GM06990 (cell line): ENCODE data around the gene HDAC10.

Experiments used
- DNase-seq: peaks from one replicate; pipeline ENCODE4 v3.0.0-alpha.2; 2011; ENCODE audit not compliant: insufficient read length; ENCODE audit errors: extremely low read depth
- H3K27me3 ChIP-seq: replicated peaks from 2 replicates; pipeline ENCODE4 v1.6.0; 2011; ENCODE audit warnings: low read length; ENCODE audit not compliant: control insufficient read depth, insufficient read depth
- H3K36me3 ChIP-seq: 2 replicates; pipeline ENCODE4 v1.5.1; 2011; ENCODE audit warnings: low read length; ENCODE audit not compliant: control insufficient read depth, insufficient read depth
- H3K4me3 ChIP-seq: replicated peaks from 2 replicates; pipeline ENCODE4 v1.5.1; 2011; ENCODE audit warnings: low read depth, mild to moderate bottlenecking, control low read depth, low read length
- TF ChIP-seq, protein P1 (sequence below): IDR thresholded peaks from 2 replicates; pipeline ENCODE4 v1.5.1; 2011; ENCODE audit warnings: low read length, control low read depth, mild to moderate bottlenecking, inconsistent platforms; ENCODE audit not compliant: insufficient read depth, poor library complexity, severe bottlenecking

HDAC10 gene

DNA sequence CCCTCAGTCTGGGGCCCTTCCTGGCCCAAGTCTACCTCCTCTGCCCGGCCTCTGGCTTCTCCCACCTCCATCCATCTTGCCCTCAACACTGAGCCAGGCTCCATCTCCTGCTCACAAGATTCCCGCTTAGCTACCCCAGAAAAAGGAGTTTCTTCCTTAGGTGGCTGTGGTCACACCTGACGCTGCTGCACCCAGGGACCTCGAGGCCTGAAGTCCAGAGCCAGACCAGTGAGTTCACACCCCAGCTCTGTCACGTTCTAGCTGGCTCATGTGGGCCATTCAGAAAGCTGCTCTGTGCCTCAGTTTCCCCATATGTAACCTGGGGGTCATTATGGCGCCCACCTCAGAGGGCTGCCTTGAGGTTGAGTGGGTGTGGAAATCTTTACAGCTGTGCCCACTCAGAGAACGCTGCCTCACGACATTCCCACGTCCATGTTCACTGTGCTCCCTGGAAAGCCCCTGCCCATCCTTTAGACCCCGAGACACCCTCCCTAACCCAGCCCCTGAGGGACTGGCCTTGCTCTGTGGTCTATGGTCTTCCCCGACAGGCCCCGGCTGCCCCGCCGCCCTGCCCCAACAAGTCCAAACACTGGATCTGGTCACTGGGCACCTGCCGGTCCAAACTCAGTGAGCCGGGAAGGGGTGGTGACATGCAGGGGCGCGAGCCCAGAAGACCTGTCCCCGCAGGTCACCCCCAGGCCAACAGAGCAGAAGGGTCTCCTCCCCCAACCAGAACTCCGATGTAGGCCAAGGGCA, 46.6 kb upstream of the HDAC10 start:
- Histone ChIP-seq H3K36me3 (peaks cover 5% of the 10 kb centered on the region), H3K4me3 (no peak overlapping the region), H3K27me3 (no peaks in the 10 kb centered on the region)
- no peak for DNase-seq
- TF ChIP-seq, protein P1, sequence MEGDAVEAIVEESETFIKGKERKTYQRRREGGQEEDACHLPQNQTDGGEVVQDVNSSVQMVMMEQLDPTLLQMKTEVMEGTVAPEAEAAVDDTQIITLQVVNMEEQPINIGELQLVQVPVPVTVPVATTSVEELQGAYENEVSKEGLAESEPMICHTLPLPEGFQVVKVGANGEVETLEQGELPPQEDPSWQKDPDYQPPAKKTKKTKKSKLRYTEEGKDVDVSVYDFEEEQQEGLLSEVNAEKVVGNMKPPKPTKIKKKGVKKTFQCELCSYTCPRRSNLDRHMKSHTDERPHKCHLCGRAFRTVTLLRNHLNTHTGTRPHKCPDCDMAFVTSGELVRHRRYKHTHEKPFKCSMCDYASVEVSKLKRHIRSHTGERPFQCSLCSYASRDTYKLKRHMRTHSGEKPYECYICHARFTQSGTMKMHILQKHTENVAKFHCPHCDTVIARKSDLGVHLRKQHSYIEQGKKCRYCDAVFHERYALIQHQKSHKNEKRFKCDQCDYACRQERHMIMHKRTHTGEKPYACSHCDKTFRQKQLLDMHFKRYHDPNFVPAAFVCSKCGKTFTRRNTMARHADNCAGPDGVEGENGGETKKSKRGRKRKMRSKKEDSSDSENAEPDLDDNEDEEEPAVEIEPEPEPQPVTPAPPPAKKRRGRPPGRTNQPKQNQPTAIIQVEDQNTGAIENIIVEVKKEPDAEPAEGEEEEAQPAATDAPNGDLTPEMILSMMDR, result no peak

DNA sequence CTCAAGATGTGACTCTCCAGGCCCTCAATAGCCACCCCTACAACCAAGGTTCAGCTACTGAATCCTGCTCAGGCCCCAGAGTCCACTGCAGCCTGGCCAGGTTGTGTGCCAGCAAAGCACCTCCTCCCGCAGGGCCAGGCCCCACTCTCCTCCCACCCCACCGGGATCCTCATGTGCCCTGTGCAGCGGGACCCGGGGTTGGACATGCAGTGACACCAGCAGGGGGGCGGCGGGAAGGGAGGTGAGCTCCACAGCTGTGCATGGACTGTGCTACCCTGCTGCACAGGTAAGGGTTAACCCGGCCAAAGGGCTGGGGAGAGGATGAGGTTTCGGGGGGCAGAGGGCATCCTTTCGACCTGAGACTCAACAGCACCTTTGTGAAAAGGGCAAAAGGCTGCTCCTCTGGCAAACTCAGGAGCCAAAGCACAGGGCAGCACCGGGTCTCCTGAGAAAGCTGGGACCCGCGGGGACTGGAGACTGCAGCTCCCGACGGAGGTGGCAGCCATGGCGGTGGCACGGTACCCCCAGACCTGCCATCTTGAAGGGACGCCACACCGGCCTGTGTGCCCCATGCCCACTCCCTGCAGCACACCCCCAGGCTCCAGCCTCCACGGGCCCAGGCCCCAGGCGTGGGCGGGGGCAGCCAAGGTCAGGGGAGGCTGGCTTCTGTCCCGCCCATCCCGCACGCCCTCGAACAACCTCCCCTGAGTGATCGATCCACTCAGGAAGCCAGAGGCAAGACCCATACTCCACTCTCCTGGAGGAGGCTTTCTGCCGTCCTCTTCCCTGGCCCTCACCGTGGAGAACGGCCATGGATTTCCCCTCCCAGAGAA, 45.8 kb upstream of the HDAC10 start:
- peaks cover 5% of the 10 kb centered on the region for H3K36me3 ChIP-seq
- TF ChIP-seq, protein P1, result no peak
- no peaks in the 10 kb centered on the region for H3K27me3 ChIP-seq
- DNase-seq, result no peak
- H3K4me3 ChIP-seq, result no peak overlapping the region

DNA sequence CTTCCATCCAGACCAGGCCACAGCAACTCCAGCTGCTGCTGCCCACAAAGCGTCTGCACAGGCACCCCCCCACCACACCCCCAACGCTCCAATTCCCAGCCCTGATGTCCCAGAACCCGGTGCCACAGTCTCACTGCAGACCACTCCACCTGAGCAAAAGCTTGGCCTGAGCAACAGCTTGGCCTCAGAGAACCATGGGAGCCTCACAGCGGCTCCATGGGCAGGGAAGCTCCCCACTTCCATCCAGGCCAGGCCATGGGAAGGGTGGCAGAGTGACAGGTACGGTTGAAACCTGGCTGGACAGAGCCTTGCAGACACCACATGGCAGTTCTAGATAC, 43.2 kb upstream of the HDAC10 start:
- Histone ChIP-seq H3K36me3 (peaks cover 19% of the 10 kb centered on the region), H3K4me3 (no peak overlapping the region), H3K27me3 (no peaks in the 10 kb centered on the region)
- no peak for DNase-seq
- TF ChIP-seq, protein P1, result no peak

DNA sequence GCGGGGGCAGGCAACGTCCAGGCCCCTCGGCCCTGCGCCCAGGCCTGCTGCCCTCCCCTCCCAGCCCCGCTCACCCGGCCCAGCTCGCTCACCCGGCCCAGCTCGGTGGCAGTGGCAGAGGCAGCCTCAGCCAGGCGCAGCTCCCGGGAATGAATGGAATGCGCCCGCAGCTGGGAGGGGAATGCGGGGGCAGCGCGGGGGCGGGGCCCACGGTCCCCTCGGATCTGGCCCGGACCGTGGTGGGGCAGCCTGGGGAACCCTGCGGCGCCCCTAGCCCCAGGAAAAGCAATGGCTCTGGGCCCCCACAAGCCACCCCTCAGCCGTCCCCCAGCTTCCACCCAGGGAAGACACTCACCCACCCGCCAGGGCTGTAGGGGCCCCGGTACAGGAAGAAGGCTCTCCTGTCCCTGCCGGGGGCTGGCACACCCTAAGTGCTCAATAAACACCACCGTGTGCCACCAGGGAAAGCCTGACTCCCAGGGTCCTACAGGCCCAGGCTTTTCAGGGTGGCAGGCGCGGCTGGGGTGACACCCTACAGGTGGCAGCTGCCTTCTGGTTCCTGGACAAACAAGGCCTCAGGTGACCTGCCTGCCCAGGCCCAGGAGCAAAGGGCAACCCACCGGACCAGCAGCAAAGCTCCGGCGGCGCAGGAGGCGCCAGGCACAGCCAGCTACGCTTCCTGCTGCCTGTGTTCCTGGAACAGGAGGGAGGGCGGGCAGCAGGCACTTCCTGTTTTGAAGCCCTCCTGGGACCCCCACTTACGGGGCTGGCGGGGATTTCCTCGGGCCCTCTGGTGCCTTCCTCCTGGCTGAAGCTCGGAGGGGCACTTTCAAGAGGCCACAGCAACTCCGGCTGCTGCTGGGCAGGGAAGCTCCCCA, 42.6 kb upstream of the HDAC10 start:
- no peak for DNase-seq
- Histone ChIP-seq H3K36me3 (peaks cover 24% of the 10 kb centered on the region), H3K27me3 (no peaks in the 10 kb centered on the region), H3K4me3 (no peak overlapping the region; the same call in 1 of the 2 replicates)
- TF ChIP-seq, protein P1, result no peak

DNA sequence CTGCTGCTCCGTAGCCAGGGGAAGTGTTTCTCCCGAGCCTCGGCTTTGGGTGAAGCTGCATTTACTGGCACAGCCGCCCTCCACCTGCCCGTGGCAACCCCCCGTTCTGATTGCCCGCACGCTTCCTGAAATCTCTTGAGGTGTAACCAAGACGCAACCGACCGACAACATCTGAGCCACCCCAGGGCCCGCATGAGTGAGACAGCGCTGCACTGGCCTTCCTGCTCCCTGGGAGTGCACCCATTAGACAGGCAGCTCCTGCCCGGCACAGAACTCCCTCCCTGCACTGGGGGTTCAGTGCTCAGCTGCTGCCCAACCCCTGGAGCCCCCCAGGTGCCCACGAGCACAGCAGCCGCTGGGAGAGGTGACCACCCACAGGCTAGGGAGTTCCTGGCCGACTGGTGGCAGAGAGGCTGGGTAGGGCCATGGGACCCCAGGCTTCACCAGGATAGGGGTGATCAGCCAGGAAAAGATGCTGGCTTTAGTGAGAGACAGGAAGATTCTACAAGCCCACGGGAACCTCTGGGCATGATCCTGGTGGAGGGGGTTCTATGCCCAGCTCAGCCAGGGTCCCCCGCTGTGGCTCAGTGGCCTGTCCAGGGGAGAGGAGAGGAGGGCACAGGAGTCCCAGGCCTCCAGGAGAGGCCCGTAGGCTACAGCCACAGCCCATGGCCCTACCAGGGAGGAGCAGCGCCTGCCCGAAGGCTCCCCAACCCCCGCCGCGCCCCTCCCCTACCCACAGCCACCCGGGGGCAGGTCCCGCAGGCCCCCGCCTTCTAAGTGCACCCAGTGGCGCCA, 41.8 kb upstream of the HDAC10 start:
- TF ChIP-seq, protein P1, result no peak
- H3K27me3 ChIP-seq, result no peaks in the 10 kb centered on the region
- H3K36me3 ChIP-seq, result peaks cover 30% of the 10 kb centered on the region
- peak; percentile 63 for DNase-seq
- peak overlapping the region; percentile 27 for H3K4me3 ChIP-seq
